ENCODE data around the gene KLRG1. TPM values are rescaled to one million over a fixed set of nuclear protein-coding genes. Genes with fewer than 3 reads are reported as not detected.

Gene KLRG1
- total and polyA plus RNA-seq, 2 of the 4 experiments (the other 2 are of a cell fraction) = 0.36 to 0.54 TPM

DNA sequence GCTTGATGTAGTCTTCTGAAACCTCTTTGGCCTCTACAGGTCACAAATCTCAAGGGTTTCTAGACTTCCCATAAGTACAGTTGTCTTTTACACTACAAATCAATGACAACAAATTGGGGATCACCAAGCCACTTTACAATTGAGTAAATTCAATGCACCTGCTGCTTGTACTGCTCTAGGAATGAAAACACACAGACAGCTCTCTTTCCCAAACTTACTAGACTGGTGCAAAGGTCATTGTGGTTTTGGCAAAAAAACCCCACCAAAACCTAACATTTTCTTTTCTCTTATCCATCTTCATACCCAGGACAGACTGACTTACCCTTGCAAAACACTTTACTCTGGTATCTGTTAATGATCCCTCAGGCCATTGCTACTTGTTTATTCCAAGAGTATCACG is 42.6 kb upstream of the KLRG1 start:
- in situ Hi-C loops (cut with MboI; ENCODE audit: low sequenced_read_pairs) = no loop called here
- no TSS peak for BruUV-seq (replicated peaks)

More for the DNA sequence above, 42.6 kb upstream of the KLRG1 start:
- Histone ChIP-seq H3K27me3 (ENCODE audit: control insufficient read depth, insufficient read depth, low read length) (no peaks in the 10 kb centered on the region), H3K9me3 (ENCODE audit: control insufficient read depth, insufficient read depth, low read length) (no peaks in the 10 kb centered on the region), H2BK5ac (ENCODE audit: low read depth, low read length, poor library complexity, severe bottlenecking) (no peak overlapping the region), H3K27ac (ENCODE audit: insufficient read depth, low read length) (no peak overlapping the region), H3K56ac (ENCODE audit: extremely low read depth, insufficient read depth, low read length) (no peak overlapping the region), H2BK20ac (ENCODE audit: low read depth, low read length) (no peak overlapping the region), H2AK9ac (replicated peaks; ENCODE audit: low read depth, low read length, poor library complexity) (no peak overlapping the region), H3K23ac (ENCODE audit: low read depth, low read length) (no peak overlapping the region), H2BK120ac (ENCODE audit: low read depth, low read length) (no peak overlapping the region), H2AK5ac (ENCODE audit: low read depth, low read length) (no peak overlapping the region), H3K14ac (replicated peaks; ENCODE audit: low read depth, low read length) (no peak overlapping the region), H3K9me1 (ENCODE audit: insufficient read depth, low read length) (no peaks in the 10 kb centered on the region; the same call in 1 of the 2 replicates), H3K4me1 (ENCODE audit: control insufficient read depth, insufficient read depth, low read length) (no peaks in the 10 kb centered on the region), H2BK15ac (ENCODE audit: low read depth, low read length) (no peak overlapping the region), H3K36me3 (ENCODE audit: control insufficient read depth, insufficient read depth, low read length) (peaks cover 18% of the 10 kb centered on the region), H4K8ac (ENCODE audit: low read depth in 2 of 2, low read length in 2 of 2) (no peak overlapping the region), H3K79me1 (ENCODE audit: low read depth in 1 of 2, low read length in 2 of 2) (peaks cover 12 to 37% of the 10 kb centered on the region in 2 experiments), H3K9ac (ENCODE audit: low read depth, low read length) (no peak overlapping the region), H3K4me2 (ENCODE audit: low read depth, low read length) (no peak overlapping the region), H4K20me1 (ENCODE audit: insufficient read depth, low read length) (peaks cover 18% of the 10 kb centered on the region; the same call in 1 of the 2 replicates), H4K91ac (ENCODE audit: insufficient read depth, low read depth, low read length) (no peak overlapping the region), H2AFZ (replicated peaks; ENCODE audit: low read length, poor library complexity) (no peak overlapping the region), H3K18ac (ENCODE audit: low read depth, low read length) (no peak overlapping the region), H3K4ac (ENCODE audit: low read depth, low read length) (no peak overlapping the region), H4K5ac (ENCODE audit: low read depth, low read length) (no peak overlapping the region), H3K4me3 (ENCODE audit: insufficient read depth, low read depth, low read length) (no peak overlapping the region)
- intact Hi-C loops (cut with micrococcal nuclease) = no loop called here
- TF ChIP-seq SMC3 (IDR thresholded peaks at IDR 0.05; ENCODE audit: low read depth, low read length) = no peak
- TF ChIP-seq, protein P1, sequence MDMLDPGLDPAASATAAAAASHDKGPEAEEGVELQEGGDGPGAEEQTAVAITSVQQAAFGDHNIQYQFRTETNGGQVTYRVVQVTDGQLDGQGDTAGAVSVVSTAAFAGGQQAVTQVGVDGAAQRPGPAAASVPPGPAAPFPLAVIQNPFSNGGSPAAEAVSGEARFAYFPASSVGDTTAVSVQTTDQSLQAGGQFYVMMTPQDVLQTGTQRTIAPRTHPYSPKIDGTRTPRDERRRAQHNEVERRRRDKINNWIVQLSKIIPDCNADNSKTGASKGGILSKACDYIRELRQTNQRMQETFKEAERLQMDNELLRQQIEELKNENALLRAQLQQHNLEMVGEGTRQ (IDR thresholded peaks at IDR 0.05; ENCODE audit: low read depth, low read length) = no peak
- TF ChIP-seq CHD1 (IDR thresholded peaks at IDR 0.05; ENCODE audit: low read depth, low read length) = no peak
- no peak for TF ChIP-seq FOS (IDR thresholded peaks at IDR 0.05; ENCODE audit: low read depth, low read length)
- no peak for TF ChIP-seq MAZ (IDR thresholded peaks at IDR 0.05; ENCODE audit: borderline replicate concordance, low read depth, low read length)
- TF ChIP-seq, protein P2, sequence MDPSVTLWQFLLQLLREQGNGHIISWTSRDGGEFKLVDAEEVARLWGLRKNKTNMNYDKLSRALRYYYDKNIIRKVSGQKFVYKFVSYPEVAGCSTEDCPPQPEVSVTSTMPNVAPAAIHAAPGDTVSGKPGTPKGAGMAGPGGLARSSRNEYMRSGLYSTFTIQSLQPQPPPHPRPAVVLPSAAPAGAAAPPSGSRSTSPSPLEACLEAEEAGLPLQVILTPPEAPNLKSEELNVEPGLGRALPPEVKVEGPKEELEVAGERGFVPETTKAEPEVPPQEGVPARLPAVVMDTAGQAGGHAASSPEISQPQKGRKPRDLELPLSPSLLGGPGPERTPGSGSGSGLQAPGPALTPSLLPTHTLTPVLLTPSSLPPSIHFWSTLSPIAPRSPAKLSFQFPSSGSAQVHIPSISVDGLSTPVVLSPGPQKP (IDR thresholded peaks at IDR 0.05; ENCODE audit: borderline replicate concordance, low read depth, low read length) = no peak
- no peak for TF ChIP-seq CEBPB (IDR thresholded peaks at IDR 0.05; ENCODE audit: low read depth, low read length)
- no peak for TF ChIP-seq RAD21 (IDR thresholded peaks at IDR 0.05; ENCODE audit: low read length)
- TF ChIP-seq BHLHE40 (IDR thresholded peaks at IDR 0.05; ENCODE audit: low read depth, low read length) = no peak
- TF ChIP-seq NFE2L2 (IDR thresholded peaks at IDR 0.05; ENCODE audit: low read depth, low read length) = no peak
- ATAC-seq (ENCODE audit: low read depth) (no peak), DNase-seq (no peak)
- no CpG with 5 or more reads among the region's 1 CpG for WGBS, 2 experiments (ENCODE audit: extremely low coverage in 2 of 2, insufficient read length in 1 of 2)
- dilution Hi-C loops (cut with HindIII; ENCODE audit: low sequenced_read_pairs, unreplicated experiment) = no loop called here
- CTCF ChIA-PET = interaction anchor here (0.6 kb wide), 1 partner anchor 8 kb away, joined by 6 read pairs; no protein-coding TSS in a partner anchor
- POLR2A ChIA-PET (ENCODE audit: unreplicated experiment) = no interaction called here

Data from IMR-90 (cell line).